Measurements from ENCODE around the gene PIM3. TPM values are rescaled to one million over a fixed set of nuclear protein-coding genes. Genes with fewer than 3 reads are reported as not detected.

Gene PIM3
- total and polyA plus RNA-seq, 10 of the 15 experiments (the other 5 are each of a cell fraction or from before 2014, with no cell fraction given), result 0.31 to 60.8 (median 12.4) TPM

- no peaks in the 10 kb centered on the region for H3K79me2 ChIP-seq (ENCODE audit: control insufficient read depth, insufficient read depth, low read length)
- FAIRE-seq (no peak), ATAC-seq (no peak), DNase-seq (ENCODE audit: low read depth, low spot score) (no peak)
- no peaks in the 10 kb centered on the region for H4K20me1 ChIP-seq (ENCODE audit: control insufficient read depth, insufficient read depth)
- no peak overlapping the region for H3K4me3 ChIP-seq
- RAD21 ChIA-PET (ENCODE audit: unreplicated experiment), result interaction anchor here (0.7 to 2.8 kb wide), 2 partner anchors 25 to 74 kb away, joined by 3 to 7 read pairs; no protein-coding TSS in a partner anchor
- no TSS peak for BruUV-seq (replicated peaks)
- no peaks in the 10 kb centered on the region for H3K27me3 ChIP-seq (replicated peaks in 1 of 2; ENCODE audit: control insufficient read depth in 2 of 2, insufficient read depth in 2 of 2, low read length in 1 of 2)
- no peak overlapping the region for H2AFZ ChIP-seq (ENCODE audit: control insufficient read depth, low read depth, low read length)
- H3K4me2 ChIP-seq (ENCODE audit: control insufficient read depth, insufficient read depth), result no peak overlapping the region
- H3K9me3 ChIP-seq (replicated peaks; ENCODE audit: control insufficient read depth, insufficient read depth, low read length), result no peaks in the 10 kb centered on the region
- POLR2A ChIA-PET, result no interaction called here
- CTCF ChIA-PET, result interaction anchor here (0.8 to 2.7 kb wide), 8 partner anchors 10 to 509 kb away, joined by 3 to 11 read pairs (median 3); no protein-coding TSS in a partner anchor
- intact Hi-C loops (cut with micrococcal nuclease; ENCODE audit: unreplicated experiment) (no loop called here), in situ Hi-C loops (cut with MboI) (no loop called here)
- no peaks in the 10 kb centered on the region for H3K36me3 ChIP-seq (ENCODE audit: control insufficient read depth in 2 of 2, insufficient read depth in 2 of 2, low read length in 1 of 2)
- SMC1A ChIA-PET (ENCODE audit: uncharacterized antibody, unreplicated experiment), result interaction anchor here (0.9 kb wide), 1 partner anchor 28 kb away, joined by 3 read pairs; no protein-coding TSS in a partner anchor
- no peak overlapping the region for H3K9ac ChIP-seq (ENCODE audit: control insufficient read depth, insufficient read depth, low read length)
- no peak overlapping the region for H3K27ac ChIP-seq (ENCODE audit: control insufficient read depth, insufficient read depth)
- H3K4me1 ChIP-seq (ENCODE audit: control insufficient read depth, insufficient read depth, low read length), result no peaks in the 10 kb centered on the region
- 24% methylated on average over 4 of the region's 4 CpGs for WGBS (ENCODE audit: insufficient coverage, insufficient replicate concordance, low lambda C conversion rate, missing lambda C conversion rate)
- TF ChIP-seq RCOR1 (conservative IDR thresholded peaks at IDR 0.05; ENCODE audit: low read depth, low read length) (no peak), MEF2A (IDR thresholded peaks at IDR 0.05; ENCODE audit: insufficient read depth, low read depth, low read length) (no peak), BCLAF1 (IDR thresholded peaks at IDR 0.05) (no peak), FOXK2 (IDR thresholded peaks at IDR 0.05) (no peak), SKIL (IDR thresholded peaks at IDR 0.05; ENCODE audit: low read depth, poor library complexity, severe bottlenecking) (no peak), SRF (IDR thresholded peaks at IDR 0.05; ENCODE audit: low read depth in 2 of 2, low read length in 2 of 2) (no peak), GABPA (IDR thresholded peaks at IDR 0.05; ENCODE audit: low read depth) (no peak), ATF3 (IDR thresholded peaks at IDR 0.05; ENCODE audit: borderline replicate concordance, extremely low read depth, low read depth, low read length) (no peak), YBX1 (IDR thresholded peaks at IDR 0.05) (no peak), NFYB (IDR thresholded peaks at IDR 0.05; ENCODE audit: insufficient read depth, low read depth, low read length) (no peak), USF2 (IDR thresholded peaks at IDR 0.05; ENCODE audit: borderline replicate concordance, low read depth, low read length) (no peak), CBFB (IDR thresholded peaks at IDR 0.05; ENCODE audit: low read depth) (no peak), BACH1 (IDR thresholded peaks at IDR 0.05; ENCODE audit: borderline replicate concordance) (no peak), IKZF2 (IDR thresholded peaks at IDR 0.05) (no peak)
Measured at GRCh38 chr22:50004918-50005317, 44.3 kb downstream of the PIM3 start.
